ENCODE data around the gene ARFGAP3.

ARFGAP3 gene

DNA sequence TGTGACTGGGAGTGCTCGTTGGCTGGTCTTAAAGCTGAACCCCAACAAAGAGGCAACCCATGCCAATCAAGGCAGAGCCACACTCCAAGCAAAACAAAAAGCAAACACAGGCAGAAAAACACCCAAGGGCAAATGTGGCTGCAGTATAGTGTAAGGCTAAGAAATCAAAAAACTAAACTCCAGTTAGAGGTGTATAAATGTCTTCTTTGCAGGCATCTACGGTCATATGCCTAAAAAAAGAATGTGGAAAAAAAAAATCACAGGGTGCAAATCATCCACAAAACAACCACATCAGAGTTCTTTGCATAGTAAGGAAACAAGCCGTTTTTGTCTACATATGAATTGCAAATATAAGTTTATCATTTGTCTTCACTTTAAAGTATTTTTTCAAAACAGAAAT is 27.8 kb downstream of the ARFGAP3 start:
- in situ Hi-C loops (cut with HindIII; ENCODE audit: low sequenced_read_pairs), result no loop called here

- in situ Hi-C loops (cut with HindIII; ENCODE audit: low sequenced_read_pairs), result no loop called here
These were observed 31.3 kb downstream of the ARFGAP3 start for GRCh38 chr22:42825796-42826195.

- in situ Hi-C loops (cut with HindIII; ENCODE audit: low sequenced_read_pairs), result no loop called here
These were observed 35.7 kb downstream of the ARFGAP3 start for GRCh38 chr22:42821386-42821785.

- in situ Hi-C loops (cut with HindIII; ENCODE audit: low sequenced_read_pairs), result no loop called here
These were observed 36.9 kb downstream of the ARFGAP3 start for GRCh38 chr22:42820045-42820763.

- in situ Hi-C loops (cut with HindIII; ENCODE audit: low sequenced_read_pairs), result no loop called here
These were observed 37.5 kb downstream of the ARFGAP3 start for GRCh38 chr22:42819412-42820044.

DNA sequence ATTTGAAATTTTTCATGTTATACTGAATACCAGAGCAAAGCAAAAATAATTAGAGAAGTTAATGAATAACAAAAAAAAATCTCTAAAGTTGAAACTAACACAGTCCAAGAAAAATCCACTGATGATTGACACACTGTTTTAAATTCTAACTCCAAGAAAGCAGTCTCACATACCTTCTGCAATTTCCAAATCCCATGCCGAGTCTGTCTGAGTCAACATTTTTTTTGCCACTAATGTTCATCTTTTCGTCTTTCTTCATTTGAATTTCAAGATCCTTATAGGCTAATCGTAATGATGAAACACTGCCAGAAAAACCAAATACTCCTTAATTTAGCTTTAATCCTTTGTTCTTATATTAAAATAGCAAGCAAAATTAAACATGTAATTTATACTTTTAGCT is 39.5 kb downstream of the ARFGAP3 start:
- in situ Hi-C loops (cut with HindIII; ENCODE audit: low sequenced_read_pairs), result no loop called here

DNA sequence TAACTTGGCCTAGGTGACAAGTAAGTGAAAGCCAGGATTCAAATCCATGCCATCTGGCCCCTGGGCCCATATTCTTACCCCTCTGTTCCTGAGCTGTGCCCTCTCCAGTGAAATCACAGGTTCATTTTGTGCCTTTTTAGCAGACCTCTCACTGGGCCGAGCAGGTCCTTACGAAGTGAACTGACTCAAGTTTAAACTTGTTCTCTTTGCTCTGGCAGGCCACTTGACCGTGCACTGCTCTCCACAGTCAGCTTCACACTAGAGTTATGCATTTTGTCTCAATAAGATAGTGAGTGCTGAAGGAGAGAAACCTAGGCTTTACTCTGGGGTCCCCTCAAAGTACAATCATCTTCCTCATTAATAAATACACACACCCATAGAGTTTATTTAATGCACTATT is 40.7 kb downstream of the ARFGAP3 start:
- in situ Hi-C loops (cut with HindIII; ENCODE audit: low sequenced_read_pairs), result no loop called here

DNA sequence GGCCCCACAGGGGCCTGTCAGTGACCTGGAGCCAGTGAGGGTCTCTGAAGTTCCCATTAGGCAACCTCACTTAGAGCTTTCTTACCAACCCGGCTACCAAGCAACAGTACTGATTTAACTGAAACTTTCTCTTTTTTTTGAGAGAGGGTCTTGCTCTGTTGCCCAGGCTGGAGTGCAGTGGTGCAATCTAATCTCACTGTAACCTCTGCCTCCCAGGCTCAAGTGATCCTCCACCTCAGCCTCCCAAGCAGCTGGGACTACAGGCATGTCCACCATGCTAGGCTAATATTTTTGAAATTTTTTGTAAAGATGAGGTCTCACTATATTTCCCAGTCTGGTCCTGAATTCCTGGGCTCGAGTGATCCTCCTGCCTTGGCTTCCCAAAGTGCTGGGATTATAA is 42.5 kb downstream of the ARFGAP3 start:
- in situ Hi-C loops (cut with HindIII; ENCODE audit: low sequenced_read_pairs), result no loop called here

- in situ Hi-C loops (cut with HindIII; ENCODE audit: low sequenced_read_pairs), result no loop called here
These were observed 42.9 kb downstream of the ARFGAP3 start for GRCh38 chr22:42814215-42814614.

GRCh38 chr22:42813501-42813900 is 43.6 kb downstream of the ARFGAP3 start:
- in situ Hi-C loops (cut with HindIII; ENCODE audit: low sequenced_read_pairs), result no loop called here

GRCh38 chr22:42811459-42811858 is 45.6 kb downstream of the ARFGAP3 start:
- in situ Hi-C loops (cut with HindIII; ENCODE audit: low sequenced_read_pairs), result no loop called here

- in situ Hi-C loops (cut with HindIII; ENCODE audit: low sequenced_read_pairs), result no loop called here
These were observed 48.6 kb downstream of the ARFGAP3 start for GRCh38 chr22:42808521-42808920.

DNA sequence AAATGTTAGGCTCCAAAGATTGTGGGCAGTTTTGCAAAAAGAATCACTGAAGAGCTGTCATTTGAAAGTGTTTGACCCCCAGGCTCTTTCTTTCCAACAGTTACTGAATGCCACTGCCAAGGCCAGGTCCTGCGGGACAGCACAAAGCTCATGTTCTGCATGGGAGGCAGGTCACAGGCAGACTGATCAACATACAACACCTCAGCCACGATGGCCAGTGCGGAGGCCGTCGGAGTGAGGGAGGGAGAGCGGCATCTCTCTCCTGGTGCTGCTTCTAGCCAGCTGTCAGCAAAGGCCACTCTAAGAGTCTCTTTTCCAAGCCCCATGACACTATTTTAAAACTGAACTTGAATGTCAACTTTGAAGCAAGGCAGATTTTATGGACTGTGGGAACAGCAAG is 49.9 kb downstream of the ARFGAP3 start:
- in situ Hi-C loops (cut with HindIII; ENCODE audit: low sequenced_read_pairs), result no loop called here

GRCh38 chr22:42805998-42806830 is 50.9 kb downstream of the ARFGAP3 start:
- in situ Hi-C loops (cut with HindIII; ENCODE audit: low sequenced_read_pairs), result no loop called here

DNA sequence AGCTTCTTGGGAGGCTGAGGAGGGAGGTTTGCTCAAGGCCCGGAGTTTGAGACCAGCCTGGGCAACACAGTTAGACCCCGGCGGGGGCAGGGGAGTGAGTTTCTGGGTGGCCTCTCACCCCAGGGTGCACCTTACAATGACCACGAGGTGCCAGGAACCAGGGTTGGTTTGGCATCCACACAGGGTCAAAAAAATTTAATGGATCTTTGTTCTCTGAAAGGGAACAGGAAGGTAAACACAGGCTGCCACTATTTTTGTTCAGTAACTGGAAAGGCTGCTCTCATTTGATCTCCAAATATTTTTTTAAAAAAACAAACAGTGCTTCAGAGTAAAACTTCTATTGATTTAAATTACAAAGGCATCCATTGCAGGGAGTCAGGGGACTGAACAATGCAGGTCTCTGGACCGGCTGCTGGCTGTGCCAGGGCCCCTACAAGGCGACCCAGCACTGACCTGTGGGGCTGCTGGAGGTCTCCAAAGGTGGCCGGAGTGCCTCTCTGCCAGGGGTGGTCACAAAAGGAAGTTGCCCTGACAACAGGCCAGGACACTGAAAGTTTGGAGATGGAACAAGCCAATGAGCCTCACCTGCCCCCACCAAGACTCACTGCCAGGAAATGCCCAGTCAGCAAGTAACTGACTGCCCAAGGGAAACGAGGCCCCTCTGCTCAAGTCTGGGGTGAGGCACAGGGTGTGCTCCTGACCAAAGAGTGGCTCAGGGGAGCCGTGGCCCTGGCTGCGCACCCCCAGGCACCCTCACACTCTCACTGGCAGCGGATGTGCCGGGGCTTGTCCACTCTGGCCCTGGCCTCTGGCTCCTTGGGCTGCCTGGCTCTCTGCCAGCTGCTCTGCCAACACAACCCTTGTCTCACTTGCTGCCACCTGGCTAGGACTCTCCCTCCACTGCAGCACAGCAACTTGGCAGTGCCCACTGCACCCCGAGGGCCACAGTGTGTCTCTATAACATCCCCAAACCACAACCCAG is 51.8 kb downstream of the ARFGAP3 start:
- in situ Hi-C loops (cut with HindIII; ENCODE audit: low sequenced_read_pairs), result no loop called here

DNA sequence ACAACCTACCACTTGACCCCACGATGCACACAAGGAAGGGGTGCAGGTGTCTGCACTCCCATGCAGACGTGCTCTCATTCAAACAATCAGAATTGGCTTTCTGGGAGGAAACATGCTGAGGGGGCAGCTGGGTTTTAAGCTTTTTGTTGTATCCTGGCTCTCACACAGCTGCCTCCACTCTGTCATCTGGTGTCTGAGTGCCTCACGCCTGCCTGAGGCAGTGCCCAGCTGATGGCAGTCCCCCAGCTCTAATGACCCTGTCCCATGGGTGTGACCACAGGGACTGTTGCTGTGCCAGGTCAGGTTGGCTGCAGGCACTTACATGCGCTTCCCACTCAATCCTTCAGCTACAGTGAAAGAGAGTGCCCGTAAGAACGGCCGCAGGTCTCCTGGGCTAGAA is 53.7 kb downstream of the ARFGAP3 start:
- in situ Hi-C loops (cut with HindIII; ENCODE audit: low sequenced_read_pairs), result no loop called here

DNA sequence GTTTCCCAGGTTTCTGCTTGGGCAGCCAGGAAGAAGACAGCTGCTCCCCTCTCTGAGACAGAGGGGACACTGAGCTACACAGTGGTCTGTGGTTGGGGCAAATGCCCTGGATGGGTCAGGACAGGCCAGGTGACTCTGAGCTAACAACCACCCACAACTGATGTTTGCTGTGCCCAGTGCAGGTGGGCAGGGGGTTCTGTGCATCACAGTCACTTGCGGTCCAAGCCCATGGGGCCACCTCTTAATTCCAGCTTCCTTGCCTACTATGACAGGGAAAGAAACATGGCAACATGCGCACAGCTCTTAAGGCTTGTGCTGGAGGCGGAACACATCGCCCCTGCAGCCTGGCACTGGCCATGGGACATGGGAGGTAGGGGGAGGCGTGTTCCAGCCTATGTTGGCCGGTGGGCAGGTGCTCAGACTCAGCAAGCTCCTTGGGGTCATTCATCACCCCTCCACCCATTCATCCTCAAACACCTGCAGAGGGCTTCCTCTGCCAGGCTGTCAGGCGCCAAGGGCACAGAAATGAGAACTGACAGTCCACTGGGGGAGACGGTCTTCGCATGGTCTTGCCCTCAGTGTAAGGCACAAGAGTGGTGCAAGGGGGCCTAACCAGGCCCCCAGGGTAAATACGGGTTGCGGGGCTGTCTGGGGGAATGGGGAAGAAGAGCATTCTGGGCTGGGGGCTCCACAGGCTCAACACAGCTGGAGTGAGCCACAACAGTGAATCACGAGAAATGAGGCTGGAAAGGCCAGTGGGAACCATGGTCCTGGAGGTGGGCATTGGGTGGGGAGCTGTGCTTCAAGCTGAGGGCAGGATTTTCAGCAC is 55.6 kb downstream of the ARFGAP3 start:
- in situ Hi-C loops (cut with HindIII; ENCODE audit: low sequenced_read_pairs), result no loop called here

- in situ Hi-C loops (cut with HindIII; ENCODE audit: low sequenced_read_pairs), result no loop called here
These were observed 56.4 kb downstream of the ARFGAP3 start for GRCh38 chr22:42800451-42801251.

All from DLD1 (cell line).